ENCODE results near the gene CPED1. TPM values are rescaled to one million over a fixed set of nuclear protein-coding genes. Genes with fewer than 3 reads are reported as not detected.

Gene CPED1
- polyA plus RNA-seq, 1 experiment, result 52.0 TPM

DNA sequence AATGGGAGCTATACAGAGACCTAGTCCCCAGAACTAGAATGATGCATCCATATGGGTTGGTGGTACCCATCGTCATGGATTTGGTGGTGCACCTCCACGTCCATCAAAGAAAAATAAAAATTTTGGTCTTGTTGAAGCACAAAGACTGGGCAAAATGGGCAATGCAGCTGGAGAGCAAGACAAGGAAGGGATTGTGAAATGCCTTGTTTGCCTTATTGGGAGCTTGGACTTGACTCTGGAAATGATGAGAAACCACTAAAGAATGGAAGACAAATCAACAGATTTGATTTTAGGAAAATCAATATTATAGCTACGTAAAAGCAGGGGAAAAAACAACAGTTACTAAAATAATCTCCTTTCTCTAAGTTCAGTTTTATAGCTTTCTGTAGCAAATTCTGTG is 150.9 kb downstream of the CPED1 start:
- CTCF ChIA-PET, result interaction anchor here (0.6 to 2.4 kb wide), 3 partner anchors 31 to 190 kb away, joined by 3 to 7 read pairs (median 3); no protein-coding TSS in a partner anchor
- POLR2A ChIA-PET, result no interaction called here
- no peak for DNase-seq (ENCODE audit: low read depth, low spot score)
- TF ChIP-seq, protein P1, sequence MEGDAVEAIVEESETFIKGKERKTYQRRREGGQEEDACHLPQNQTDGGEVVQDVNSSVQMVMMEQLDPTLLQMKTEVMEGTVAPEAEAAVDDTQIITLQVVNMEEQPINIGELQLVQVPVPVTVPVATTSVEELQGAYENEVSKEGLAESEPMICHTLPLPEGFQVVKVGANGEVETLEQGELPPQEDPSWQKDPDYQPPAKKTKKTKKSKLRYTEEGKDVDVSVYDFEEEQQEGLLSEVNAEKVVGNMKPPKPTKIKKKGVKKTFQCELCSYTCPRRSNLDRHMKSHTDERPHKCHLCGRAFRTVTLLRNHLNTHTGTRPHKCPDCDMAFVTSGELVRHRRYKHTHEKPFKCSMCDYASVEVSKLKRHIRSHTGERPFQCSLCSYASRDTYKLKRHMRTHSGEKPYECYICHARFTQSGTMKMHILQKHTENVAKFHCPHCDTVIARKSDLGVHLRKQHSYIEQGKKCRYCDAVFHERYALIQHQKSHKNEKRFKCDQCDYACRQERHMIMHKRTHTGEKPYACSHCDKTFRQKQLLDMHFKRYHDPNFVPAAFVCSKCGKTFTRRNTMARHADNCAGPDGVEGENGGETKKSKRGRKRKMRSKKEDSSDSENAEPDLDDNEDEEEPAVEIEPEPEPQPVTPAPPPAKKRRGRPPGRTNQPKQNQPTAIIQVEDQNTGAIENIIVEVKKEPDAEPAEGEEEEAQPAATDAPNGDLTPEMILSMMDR (IDR thresholded peaks at IDR 0.05; ENCODE audit: low read depth, low read length), result no peak
- Histone ChIP-seq H3K27me3 (ENCODE audit: control insufficient read depth, insufficient read depth, low read length) (no peaks in the 10 kb centered on the region), H3K27ac (ENCODE audit: low read depth, low read length) (no peak overlapping the region), H3K9me3 (ENCODE audit: control insufficient read depth, insufficient read depth, low read length) (no peaks in the 10 kb centered on the region), H3K4me3 (ENCODE audit: low read depth, low read length) (no peak overlapping the region)

DNA sequence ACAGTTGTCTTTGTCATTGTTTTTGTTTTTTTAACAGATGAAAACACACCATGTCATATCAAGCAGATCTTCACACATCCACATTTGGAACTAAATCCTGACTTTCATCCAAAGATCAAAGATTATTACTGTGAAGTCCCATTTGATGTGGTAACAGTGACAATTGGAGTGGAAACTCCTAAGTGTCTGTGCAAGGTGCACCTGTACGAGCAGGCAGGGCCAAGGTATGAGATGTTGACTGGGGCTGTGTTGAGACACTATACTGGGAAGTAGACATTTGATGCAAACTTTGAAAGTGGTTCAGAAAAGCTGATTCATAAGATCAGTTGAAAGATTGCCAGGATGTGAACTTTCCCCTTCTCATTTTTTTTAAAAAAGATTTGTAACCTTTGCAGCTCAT is 152.3 kb downstream of the CPED1 start:
- H3K9me3 ChIP-seq (ENCODE audit: control insufficient read depth, insufficient read depth, low read length), result no peaks in the 10 kb centered on the region
- ChIA-PET POLR2A (no interaction called here), CTCF (interaction anchor here (2.4 kb wide), 1 partner anchor 32 kb away, joined by 7 read pairs; no protein-coding TSS in a partner anchor)
- H3K4me3 ChIP-seq (ENCODE audit: low read depth, low read length), result no peak overlapping the region
- no peak for DNase-seq (ENCODE audit: low read depth, low spot score)
- no peaks in the 10 kb centered on the region for H3K27me3 ChIP-seq (ENCODE audit: control insufficient read depth, insufficient read depth, low read length)
- TF ChIP-seq, protein P1 (IDR thresholded peaks at IDR 0.05; ENCODE audit: low read depth, low read length), result no peak
- no peak overlapping the region for H3K27ac ChIP-seq (ENCODE audit: low read depth, low read length)

DNA sequence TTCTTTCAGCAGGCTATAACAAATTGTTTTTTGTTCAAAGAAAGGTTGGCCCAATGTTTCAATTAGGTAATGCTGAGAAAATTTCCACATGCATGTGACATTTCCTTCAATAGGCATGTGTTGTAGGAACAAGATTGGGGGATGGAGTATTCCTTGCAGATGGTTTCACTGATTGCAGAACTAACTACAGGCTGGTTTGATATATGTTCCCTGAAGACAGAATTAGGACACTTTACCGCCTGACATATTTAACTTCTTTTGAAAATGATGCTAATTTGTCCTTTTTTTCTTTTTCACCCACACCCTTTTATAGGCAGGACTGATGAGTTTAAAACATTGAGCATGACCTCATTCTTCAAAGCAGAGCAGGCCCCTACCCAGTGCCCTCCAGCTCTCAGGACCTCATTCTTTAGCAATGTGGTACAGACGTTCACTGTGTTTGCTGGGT is 163.3 kb downstream of the CPED1 start:
- TF ChIP-seq, protein P1 (IDR thresholded peaks at IDR 0.05; ENCODE audit: low read depth, low read length), result no peak
- DNase-seq (ENCODE audit: low read depth, low spot score), result no peak
- H3K9me3 ChIP-seq (ENCODE audit: control insufficient read depth, insufficient read depth, low read length), result no peaks in the 10 kb centered on the region
- H3K27ac ChIP-seq (ENCODE audit: low read depth, low read length), result no peak overlapping the region
- H3K4me3 ChIP-seq (ENCODE audit: low read depth, low read length), result no peak overlapping the region
- no peaks in the 10 kb centered on the region for H3K27me3 ChIP-seq (ENCODE audit: control insufficient read depth, insufficient read depth, low read length)
- POLR2A ChIA-PET, result no interaction called here
- CTCF ChIA-PET, result no interaction called here

DNA sequence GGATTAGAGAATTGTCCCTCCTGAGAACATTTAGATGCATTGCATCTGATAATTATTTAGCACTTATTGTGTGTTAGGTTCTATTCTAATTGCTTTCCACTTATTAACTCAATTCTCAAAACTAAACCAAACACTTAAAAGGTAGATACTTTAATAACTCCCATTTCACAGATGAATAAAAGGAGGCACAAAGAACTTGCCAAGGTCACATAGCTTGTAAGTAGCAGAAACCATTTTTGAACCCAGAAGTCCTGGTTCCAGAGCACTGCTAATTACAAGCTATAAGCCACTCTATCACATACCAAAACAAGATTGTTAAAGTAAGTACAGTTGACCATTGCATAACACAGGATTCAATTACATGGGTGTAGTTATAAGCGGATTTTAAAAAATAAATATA is 164.9 kb downstream of the CPED1 start:
- Histone ChIP-seq H3K9me3 (ENCODE audit: control insufficient read depth, insufficient read depth, low read length) (no peaks in the 10 kb centered on the region), H3K4me3 (ENCODE audit: low read depth, low read length) (no peak overlapping the region), H3K27ac (ENCODE audit: low read depth, low read length) (no peak overlapping the region), H3K27me3 (ENCODE audit: control insufficient read depth, insufficient read depth, low read length) (no peaks in the 10 kb centered on the region)
- DNase-seq (ENCODE audit: low read depth, low spot score), result no peak
- TF ChIP-seq, protein P1 (IDR thresholded peaks at IDR 0.05; ENCODE audit: low read depth, low read length), result no peak
- POLR2A ChIA-PET, result no interaction called here
- CTCF ChIA-PET, result interaction anchor here (1.5 kb wide), 1 partner anchor 45 kb away, joined by 3 read pairs; no protein-coding TSS in a partner anchor

DNA sequence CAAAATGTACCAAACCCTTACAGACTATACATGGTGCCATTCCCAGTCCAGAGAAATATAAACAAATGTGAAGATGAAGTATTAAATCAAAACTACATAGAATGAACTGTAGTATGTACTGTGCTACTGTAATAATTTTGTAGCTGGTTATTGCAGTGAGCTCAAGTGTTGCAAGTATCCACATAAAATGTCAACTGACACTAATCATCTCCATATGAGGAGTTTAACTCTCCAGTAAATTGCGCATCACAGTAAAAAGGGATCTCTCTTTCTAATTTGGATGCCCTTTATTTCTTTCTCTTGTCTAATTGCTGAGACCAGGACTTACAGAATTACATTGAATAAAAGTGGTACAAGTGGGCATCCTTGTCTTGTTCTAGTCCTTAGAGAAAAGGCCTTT is 165.5 kb downstream of the CPED1 start:
- no peak overlapping the region for H3K27ac ChIP-seq (ENCODE audit: low read depth, low read length)
- ChIA-PET CTCF (interaction anchor here (1.5 kb wide), 1 partner anchor 46 kb away, joined by 3 read pairs; no protein-coding TSS in a partner anchor), POLR2A (no interaction called here)
- no peak overlapping the region for H3K4me3 ChIP-seq (ENCODE audit: low read depth, low read length)
- no peaks in the 10 kb centered on the region for H3K9me3 ChIP-seq (ENCODE audit: control insufficient read depth, insufficient read depth, low read length)
- no peak for DNase-seq (ENCODE audit: low read depth, low spot score)
- TF ChIP-seq, protein P1 (IDR thresholded peaks at IDR 0.05; ENCODE audit: low read depth, low read length), result no peak
- no peaks in the 10 kb centered on the region for H3K27me3 ChIP-seq (ENCODE audit: control insufficient read depth, insufficient read depth, low read length)

Measured in AG04450 (cell line).